IMR-90 (cell line): ENCODE data around the gene F3.

Experiments used
- BHLHE40 ChIP-seq: fragments of 150-350 bp; IDR thresholded peaks from 2 replicates; pipeline ENCODE4 v1.6.1; 2016; ENCODE audit warnings: mild to moderate bottlenecking, low read depth, low read length
- CEBPB ChIP-seq: IDR thresholded peaks from 2 replicates; pipeline ENCODE4 v1.6.1; 2012; ENCODE audit warnings: low read depth, low read length, improper control_type of control experiment
- CHD1 ChIP-seq: IDR thresholded peaks from 2 replicates; pipeline ENCODE4 v1.6.1; 2012; ENCODE audit warnings: low read depth, low read length, improper control_type of control experiment
- CTCF ChIP-seq: conservative IDR thresholded peaks from 2 replicates; pipeline ENCODE4 v1.5.1; 2012; ENCODE audit warnings: mild to moderate bottlenecking, low read depth, low read length, improper control_type of control experiment
- ELK1 ChIP-seq: fragments of 150-350 bp; IDR thresholded peaks from 2 replicates; pipeline ENCODE4 v1.6.1; 2016; ENCODE audit warnings: low read depth, mild to moderate bottlenecking, low read length, moderate library complexity, borderline replicate concordance
- FOS ChIP-seq: fragments of 150-350 bp; IDR thresholded peaks from 2 replicates; pipeline ENCODE4 v1.6.1; 2016; ENCODE audit warnings: low read depth, low read length
- MAFK ChIP-seq: IDR thresholded peaks from 2 replicates; pipeline ENCODE4 v1.6.1; 2012; ENCODE audit warnings: low read depth, low read length, improper control_type of control experiment
- MAZ ChIP-seq: IDR thresholded peaks from 2 replicates; pipeline ENCODE4 v1.6.1; 2012; ENCODE audit warnings: low read depth, mild to moderate bottlenecking, low read length, improper control_type of control experiment, moderate library complexity, borderline replicate concordance
- POLR2A ChIP-seq: IDR thresholded peaks from 2 replicates; pipeline ENCODE4 v1.6.1; 2012; ENCODE audit warnings: mild to moderate bottlenecking, low read depth, low read length
- RFX5 ChIP-seq: IDR thresholded peaks from 2 replicates; pipeline ENCODE4 v1.8.0; 2012; ENCODE audit warnings: low read depth, mild to moderate bottlenecking, low read length, moderate library complexity
- SMC3 ChIP-seq: fragments of 150-350 bp; IDR thresholded peaks from 2 replicates; pipeline ENCODE4 v1.6.1; 2016; ENCODE audit warnings: low read depth, mild to moderate bottlenecking, antibody characterized with exemption, low read length, moderate library complexity
- USF2 ChIP-seq: fragments of 150-350 bp; IDR thresholded peaks from 2 replicates; pipeline ENCODE4 v1.6.1; 2017; ENCODE audit warnings: mild to moderate bottlenecking, antibody characterized with exemption, low read length, low read depth

DNA sequence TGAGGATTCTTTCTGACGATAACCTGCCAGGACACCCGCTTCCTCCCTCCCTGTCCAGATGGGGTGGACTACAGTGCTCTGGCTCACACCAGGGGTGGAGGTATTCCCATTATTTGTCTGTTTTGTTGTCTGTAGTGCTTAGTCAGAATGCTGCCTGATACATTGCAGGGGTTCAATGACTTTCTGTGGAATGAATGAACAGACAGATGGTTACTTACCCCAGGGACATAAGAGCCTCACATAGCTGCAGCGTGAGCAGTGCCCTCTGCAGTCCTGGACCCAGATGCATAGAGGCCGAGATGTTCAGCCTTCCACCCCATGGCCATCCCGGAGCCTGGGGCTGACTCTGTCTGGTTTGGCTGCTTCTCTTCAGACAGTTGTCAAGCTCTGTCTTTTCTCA is 13.0 kb upstream of the F3 start:
- no peak for TF ChIP-seq MAFK
- no peak for TF ChIP-seq CTCF
- TF ChIP-seq FOS: no peak
- TF ChIP-seq MAZ: no peak
- no peak for TF ChIP-seq ELK1
- TF ChIP-seq POLR2A: no peak
- TF ChIP-seq RFX5: no peak
- TF ChIP-seq USF2: no peak
- no peak for TF ChIP-seq CHD1
- no peak for TF ChIP-seq SMC3
- TF ChIP-seq CEBPB: no peak
- TF ChIP-seq BHLHE40: no peak
